GM19452 (cell line): ENCODE measurements around the gene SUGCT.
A peak's percentile ranks its signal among the peaks of the same experiment; 100 is the strongest.
"Not testable (repeated sequence)": the region's sequence is repeated elsewhere in the genome, so short reads cannot be mapped to it uniquely, and the experiment has no call there.

Experiments
- ATAC-seq: cut with Tn5 transposase; IDR thresholded peaks from one replicate; pipeline ENCODE4 v1.9.1; 2021; ENCODE audit not compliant: unreplicated experiment

SUGCT gene

DNA sequence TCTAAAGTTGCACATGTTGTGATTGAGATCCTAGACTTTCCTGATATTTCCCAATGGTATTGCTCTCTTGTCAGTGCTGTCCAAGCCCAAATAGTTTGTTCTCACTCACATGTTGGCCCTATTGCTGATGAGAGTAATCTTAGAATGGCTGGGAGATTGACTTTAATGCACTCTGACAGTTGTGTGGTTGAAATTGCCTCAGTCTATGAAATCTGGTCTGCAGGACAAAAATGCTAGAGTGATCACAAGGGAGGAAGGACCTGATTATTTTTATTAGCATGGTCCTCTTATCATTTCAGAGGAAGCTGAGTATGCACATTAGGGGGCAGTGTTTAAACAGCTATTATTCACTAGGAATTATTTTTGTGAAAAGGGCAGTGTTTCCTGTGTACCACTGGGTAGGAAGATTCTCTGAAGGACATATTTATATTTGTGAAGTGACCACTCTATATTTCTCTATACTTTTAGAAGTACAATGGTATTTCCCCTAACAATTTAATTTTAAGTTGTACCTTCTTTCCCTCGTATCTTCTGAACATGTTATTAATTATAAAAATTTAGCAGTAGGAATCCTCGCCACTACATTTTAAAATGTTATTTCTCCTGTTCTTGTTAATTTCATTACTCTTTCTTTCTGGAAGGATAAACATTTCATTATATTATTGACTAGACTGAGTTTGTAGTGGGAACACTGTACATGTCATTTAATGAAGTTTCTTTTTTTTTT is 64.4 kb downstream of the SUGCT start:
- no peak for ATAC-seq

DNA sequence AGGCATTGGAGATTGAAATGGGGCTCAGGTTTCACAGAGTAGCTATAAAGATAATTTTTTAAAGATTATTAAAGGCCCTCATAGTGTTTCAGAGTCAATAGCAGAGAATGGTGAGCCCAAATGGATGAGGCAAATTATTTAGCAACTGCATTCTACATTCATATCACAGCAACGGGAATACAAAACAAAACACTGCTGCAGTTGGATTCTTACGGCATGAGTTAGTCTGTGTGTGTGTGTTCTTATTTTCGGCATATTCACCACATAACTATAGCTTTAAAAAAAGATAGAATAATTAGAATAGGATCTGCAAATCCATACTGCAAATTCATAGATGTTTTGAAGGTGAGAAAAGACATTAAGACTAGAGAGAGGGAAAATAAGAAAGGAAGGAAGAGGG is 66.0 kb downstream of the SUGCT start:
- ATAC-seq, result no peak

DNA sequence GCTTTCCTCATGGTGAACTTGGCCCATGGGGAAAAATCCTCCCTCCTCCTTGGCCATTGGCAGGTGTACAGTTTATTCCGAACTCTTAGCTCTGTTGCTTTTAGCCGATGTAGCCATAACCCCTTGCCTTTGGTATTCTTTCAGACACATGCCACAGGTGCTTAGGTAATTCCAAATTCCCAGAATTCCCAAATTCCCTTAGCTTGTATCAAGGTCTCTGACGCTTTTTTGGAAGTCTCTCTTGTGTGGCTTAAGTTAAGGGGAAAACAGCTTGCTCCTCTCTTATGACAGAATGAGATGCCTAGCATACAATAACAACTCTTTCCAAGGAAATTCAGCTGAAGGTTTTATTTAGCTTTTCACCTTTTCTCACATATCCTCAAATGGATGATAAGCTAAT is 68.0 kb downstream of the SUGCT start:
- ATAC-seq, result no peak

DNA sequence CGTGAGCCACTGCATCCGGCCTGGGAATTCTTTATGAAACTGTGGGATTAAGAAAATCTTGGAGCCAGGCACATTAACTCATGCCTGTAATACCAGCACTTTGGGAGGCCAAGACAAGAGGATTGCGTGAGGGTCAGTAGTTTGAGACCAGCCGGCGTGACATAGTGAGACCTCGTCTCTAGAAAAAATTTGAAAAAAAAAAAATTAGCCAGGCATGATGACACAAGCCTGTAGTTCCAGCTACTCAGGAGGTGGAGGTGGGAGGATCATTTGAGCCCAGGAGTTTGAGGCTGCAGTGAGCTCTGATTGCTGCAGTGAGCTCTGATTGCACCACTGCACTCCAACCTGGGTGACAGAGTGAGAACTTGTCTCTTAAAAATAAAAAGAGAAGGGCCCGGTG is 69.8 kb downstream of the SUGCT start:
- no peak for ATAC-seq

DNA sequence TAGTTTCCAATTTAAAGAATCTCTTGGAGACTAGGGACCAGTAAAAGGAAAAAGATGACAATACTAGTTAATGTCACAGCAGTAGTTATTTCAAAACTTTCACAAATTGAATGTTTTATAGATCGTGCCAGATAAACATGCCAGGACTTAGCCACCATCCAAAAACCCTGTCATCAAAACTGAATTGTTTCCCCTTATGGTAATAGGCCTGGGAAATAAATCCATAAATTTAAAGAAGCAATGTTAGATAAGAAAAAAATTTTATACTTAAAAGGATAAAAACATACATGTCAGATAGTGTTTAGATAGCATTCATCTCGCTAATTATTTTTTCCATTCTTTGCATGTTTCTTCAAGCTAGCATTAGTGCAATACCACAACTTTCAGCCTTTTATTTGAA is 71.2 kb downstream of the SUGCT start:
- no peak for ATAC-seq

DNA sequence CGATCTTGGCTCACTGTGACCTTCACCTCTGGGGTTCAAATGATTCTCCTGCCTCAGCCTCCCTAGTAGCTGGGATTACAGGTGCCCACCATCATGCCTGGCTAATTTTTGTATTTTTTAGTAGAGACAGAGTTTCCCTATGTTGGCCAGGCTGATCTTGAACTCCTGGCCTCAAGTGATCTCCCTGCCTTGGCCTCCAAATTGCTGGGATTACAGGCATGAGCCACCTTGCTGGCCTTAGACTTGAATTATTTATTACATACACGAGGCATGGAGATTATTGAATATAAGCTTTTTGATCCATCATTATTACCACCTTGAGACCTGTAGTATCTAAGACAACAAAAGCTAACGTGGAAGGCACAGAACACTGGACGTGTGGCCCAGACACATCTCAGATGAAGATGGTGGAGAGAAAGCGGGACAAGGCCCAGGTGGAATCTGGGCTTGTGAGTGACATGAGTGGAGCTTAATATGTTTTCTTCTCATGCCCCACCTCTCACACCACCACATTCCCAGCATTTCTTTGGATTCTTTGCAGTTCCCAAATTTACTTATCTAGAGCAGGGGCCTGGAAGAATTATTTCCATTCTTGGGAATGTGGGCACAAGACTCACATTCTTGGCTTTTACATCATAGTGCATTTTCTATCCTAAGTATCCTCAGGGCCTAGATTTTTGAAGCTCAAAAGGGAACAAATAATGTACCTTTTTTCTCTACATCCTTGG is 76.6 kb downstream of the SUGCT start:
- ATAC-seq, result no peak

DNA sequence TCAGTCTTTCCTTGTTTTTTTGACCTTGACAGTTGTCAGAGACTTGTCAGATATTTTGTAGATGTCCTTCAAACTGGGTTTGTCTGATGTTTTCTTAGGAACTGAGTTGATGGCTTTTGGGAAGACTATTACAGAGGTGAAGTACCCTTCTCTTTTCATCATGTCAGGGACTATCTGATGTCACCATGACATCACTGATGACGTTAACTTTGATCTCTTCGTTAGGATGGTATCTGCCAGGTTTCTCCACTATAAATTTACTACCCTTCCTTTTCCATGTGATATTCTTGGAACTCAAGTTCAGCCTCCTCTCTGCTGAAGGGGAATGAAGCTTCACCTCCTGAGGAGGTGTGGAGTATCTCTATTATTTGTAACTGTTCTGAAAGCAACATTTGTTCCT is 78.5 kb downstream of the SUGCT start:
- ATAC-seq, result no peak

DNA sequence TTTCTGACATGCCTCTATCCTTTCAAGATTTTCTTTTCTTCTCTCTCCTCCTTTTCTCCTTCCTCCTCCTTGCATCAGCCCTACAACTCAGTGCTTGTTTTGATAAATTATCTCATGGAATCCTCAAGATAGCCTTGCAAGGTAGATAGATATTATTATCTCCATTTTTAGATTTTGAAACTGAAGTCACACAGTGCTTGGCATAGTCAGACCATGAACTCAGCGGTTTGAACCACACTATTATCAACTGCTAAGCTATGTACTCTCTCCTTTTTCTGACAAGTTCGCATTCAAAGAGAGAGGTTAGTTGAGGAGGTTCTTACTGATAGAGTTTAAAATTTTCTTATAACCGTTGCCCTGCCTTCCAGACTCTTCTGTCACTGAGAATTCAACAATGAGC is 79.1 kb downstream of the SUGCT start:
- ATAC-seq, result no peak

DNA sequence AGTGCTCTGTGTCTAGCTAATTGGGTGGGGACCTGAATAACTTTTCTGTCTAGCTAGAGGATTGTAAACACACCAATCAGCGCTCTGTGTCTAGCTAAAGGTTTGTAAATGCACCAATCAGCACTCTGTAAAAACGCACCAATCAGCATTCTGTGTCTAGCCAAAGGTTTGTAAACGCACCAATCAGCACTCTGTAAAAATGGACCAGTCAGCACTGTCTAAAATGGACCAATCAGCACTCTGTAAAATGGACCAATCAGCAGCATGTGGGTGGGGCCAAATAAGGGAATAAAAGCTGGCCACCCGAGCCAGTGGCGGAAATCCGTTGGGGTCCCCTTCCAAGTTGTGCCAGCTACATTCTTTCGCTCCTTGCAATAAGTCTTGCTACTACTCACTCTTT is 83.8 kb downstream of the SUGCT start:
- ATAC-seq, result not testable (repeated sequence)

DNA sequence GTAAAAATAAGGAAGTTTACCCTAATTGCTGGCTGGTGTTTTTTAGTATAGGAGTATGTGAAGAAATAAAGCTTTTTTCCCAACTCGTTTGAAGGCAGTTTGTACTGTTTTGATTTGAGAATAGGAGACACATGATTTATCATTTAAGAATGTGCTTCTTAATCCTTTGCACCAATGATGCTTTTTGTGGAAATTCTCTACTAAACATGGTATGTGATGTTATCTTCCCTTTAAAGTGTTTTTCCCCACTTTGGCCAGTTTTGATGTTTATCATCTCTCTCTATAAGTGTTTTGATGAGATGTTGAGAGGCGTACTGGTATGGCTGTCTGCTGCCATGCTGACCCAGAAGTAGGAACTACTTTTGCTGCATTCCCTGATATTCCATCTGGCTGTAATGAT is 85.1 kb downstream of the SUGCT start:
- no peak for ATAC-seq

DNA sequence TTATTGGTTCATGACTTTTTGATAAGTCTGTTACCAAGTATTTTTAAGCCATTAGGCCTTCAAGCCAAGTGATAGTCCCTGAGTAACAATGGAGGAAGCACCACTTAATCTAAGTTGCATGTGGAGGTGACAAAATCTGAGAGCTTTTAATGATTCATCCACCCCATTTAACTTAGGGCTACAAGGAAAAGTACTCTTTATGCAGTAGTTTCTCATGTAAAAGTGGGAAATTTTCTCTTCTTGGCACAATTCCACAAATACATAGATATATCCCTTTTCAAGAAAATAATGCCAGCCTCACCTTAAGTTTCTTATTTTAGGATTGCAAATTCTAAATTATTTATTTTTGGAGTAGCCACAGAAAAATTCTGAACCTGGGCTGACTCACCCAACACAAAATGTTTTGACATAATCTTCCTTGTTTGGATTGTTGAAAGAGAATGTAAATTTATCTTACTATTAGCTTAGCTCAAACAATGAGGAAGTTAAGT is 85.7 kb downstream of the SUGCT start:
- no peak for ATAC-seq

DNA sequence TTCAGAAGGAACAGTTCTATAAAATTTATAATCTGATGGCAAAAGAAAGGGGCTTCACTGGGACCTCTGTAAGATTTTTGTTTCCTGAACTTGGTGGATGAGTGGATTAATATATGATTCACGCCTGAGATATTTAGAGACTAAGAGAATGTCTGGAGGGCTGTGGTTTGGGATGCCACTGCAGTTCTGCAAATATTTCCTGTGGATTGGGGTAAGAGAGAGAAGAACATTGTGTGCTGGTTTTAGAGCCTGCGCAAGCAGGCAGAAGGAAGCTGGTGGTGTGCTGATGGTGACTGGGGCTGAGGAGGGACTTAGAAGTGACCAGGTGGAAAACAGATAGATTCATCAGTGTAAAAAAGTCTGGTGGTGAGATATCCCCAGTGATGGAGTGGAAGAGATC is 87.0 kb downstream of the SUGCT start:
- ATAC-seq, result no peak

DNA sequence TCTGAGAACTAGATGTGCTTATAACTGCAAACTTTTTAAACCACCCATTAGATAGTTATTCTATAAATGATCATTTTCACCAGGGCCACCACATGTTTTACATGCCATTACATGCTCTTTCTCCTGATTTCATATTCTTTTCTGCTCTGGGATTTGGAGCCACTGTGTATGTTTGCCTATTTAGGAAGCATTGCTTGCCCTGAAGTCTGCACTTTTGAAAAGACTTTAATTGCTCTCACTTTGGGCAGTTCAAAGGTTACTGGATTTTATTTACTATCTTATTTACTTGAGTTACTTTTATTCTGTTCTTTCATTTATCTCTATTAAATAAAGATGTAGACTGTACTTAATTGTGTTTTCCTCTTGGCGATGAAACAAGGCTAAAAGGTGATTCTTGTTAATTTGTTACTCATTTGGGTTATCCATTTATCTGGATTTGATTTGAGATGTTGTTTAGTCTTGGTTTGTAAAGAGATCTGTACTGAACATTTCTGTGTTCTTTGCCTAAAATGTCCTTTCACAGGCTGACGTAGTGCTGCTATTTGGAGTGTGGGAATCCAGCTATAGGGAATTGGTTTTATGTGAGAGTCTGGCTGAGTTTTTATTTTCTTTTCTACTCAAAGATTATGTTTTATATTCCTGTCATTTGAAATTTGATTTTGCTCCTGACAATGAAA is 88.8 kb downstream of the SUGCT start:
- no peak for ATAC-seq

DNA sequence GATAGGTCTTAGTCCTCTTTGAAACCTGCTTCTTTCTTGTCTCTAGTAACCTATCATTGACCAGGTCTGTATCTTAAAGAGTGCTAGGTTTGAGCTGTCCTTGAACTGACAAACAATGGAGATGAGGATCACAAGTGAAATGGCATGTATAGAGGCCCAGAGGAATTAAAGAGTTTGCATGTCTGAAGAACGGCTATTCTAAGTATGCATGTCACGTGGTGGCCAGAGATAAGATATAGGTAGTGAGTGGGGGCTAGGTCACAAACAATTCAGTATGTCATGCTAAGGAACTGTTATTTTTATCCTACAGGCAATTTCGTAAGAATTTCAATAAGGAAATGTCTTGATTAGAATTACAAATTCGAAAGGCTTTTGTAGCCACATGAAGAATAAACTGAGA is 95.3 kb downstream of the SUGCT start:
- no peak for ATAC-seq

DNA sequence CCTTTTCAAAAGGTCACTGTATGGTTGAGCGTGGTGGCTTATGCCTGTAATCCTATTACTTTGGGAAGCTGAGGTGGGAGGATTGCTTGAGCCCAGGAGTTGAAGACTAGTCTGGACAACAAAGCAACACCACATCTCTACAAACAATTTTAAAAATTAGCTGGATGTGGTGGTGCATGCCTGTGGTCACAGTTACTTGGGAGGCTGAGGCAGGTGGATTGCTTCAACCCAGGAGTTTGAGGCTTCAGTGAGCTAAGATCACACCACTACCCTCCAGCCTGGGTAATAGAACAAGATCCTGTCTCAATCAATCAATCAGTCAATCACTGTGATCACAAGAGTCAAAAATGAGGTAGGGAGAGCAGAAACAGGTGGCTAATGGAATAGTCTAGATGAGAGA is 97.0 kb downstream of the SUGCT start:
- ATAC-seq, result no peak

DNA sequence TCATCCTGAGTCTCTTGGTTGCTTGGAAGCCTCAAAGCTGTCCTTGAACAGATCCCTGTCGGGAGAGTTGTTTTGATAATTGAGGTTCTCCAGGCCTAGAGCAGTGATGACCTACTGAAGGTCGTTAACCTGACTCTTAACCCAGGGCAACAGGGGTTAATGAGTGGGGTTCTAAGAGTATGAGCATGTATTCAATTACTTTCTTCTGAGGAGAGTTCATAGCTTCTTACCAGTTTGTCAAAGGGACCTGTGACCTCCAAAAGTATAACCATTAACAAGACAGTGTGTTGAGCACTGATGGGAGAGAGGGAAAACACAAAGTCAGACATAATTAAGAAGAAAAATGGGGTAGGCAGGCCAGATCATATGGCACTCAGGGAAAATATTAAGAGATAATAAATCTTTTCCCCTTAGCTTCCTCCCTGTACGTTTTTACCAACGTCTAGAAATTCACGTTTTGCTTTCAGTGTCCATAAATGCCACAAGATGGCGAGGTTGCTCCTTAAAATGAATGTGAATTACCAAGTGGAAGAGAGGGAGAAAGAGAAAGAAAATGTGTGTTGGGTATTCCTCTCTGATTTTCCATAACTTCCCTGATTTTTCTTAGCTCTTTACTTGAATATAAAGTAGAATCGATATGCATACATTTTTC is 97.6 kb downstream of the SUGCT start:
- no peak for ATAC-seq

DNA sequence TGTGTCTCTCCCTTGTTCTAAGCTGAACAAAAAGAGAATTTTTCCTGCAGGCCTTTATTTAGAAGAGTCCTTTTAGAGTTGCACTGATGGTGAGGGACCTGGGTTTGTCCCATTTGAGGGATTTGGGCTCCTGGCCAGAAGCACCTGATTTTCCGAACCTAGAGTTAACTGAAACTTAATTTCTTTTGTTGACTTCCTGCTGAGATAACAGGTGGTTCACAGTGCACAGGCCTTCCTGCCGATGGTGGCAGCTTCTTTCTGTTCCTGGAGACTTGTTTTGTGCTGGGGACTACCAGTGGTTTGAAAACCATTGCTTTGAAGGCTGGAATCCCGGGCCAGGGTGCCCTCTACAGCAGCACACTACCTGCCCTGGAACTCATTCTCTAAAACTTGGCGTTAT is 99.2 kb downstream of the SUGCT start:
- peak; percentile 54 for ATAC-seq

DNA sequence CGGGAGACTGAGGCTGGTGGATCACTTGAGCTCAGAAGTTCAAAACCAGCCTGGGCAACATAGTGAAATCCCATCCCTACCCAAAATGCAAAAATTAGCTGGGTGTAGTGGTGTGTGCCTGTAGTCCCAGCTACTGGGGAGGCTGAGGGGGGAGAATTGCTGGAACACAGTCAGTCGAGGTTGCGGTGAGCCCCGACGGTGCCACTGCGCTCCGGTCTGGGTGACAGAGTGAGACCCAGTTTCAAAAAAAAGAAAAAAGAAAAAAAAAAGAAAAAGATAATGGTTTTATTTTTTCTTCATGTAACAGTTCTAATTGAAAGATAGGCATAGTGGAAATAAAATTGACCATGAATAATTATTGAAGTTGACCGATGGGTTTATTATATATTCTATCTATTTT is 99.9 kb downstream of the SUGCT start:
- ATAC-seq, result no peak

DNA sequence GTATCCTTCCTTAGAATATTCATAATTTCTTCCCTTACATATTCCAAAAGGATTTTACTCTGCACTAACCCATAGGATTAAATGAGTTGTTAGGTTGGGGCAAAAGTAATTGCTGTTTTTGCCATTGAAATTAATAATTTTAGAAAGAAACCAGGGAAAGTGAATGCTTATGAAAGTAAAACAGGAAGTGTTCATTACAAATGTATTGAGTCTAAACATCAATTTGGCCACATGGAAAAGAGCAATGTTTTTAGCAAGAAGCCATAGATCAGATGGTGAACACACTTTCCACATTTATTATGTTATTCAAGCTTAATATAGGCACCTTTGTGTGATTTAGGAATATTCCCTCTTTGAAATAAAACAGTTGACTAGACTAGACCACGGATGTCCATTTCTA is 102.9 kb downstream of the SUGCT start:
- ATAC-seq, result no peak

DNA sequence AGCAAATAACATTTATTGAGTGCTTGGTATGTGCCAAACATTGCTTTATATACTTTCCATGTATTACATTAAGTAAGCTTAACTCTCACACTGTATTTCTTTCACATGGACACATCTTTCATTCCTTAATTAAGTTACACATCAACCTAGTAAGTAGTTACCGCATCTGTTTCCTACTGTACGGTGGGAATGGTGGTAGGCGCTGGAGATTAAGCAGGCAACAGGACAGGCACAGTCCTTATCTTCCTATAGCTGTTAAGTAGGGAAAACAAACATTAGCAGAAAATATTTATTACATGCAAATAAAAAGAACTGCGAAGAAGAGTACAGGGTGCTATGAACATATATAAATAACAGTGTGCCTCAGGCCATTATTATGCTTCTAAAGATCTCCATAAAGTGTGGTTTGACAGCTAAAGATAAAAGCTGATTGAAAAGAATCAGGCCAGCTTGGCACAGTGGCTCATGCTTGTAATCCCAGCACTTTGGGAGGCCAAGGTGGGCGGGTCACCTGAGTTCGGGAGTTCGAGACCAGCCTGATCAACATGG is 105.0 kb downstream of the SUGCT start:
- ATAC-seq, result no peak

DNA sequence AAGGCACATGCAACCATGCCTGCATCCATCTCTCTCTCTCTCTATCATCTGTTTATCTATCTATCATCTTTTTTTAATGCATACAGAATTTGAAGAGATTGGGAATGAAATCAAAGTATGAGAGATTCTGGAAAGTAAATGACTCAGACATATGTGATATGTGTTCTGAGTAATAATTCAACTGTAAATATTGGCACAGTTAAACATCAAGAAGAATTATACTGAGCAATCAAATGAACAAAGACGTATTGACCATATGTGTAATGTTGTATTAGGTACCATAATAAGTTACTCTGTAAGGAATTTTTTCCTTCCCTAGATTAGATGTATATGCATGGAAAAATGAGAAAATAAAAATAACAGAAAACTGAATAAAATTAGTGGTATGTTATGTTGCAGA is 108.3 kb downstream of the SUGCT start:
- no peak for ATAC-seq
